Limb (tissue), 2 donors: ENCODE measurements around the gene STAG1.
"Not testable (repeated sequence)": the region's sequence is repeated elsewhere in the genome, so short reads cannot be mapped to it uniquely, and the experiment has no call there.

Source experiments
- DNase-seq, 2 donors: peaks; one replicate each; pipeline ENCODE4 v3.0.0-alpha.2; 2016; ENCODE audit errors: extremely low spot score in 2 of 2

Gene STAG1

DNA sequence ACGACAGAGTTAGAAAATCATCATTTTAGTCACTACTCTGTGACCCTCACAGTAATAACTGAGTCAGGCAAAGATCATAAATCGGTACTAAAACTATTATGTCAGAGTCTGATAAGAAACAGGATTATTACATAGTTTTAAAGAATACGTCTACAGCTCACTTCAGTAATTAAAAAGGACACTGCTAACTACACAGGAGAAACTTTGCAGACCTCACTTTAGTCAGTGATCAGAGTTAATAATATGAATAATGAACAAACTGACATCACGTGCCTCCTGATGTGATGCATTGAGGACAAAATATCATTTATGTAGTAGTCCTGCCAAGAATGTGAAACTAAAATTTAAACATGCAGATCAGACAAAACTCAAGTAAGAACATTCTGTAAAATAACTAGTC is 339.9 kb downstream of the STAG1 start:
- no peak for DNase-seq

DNA sequence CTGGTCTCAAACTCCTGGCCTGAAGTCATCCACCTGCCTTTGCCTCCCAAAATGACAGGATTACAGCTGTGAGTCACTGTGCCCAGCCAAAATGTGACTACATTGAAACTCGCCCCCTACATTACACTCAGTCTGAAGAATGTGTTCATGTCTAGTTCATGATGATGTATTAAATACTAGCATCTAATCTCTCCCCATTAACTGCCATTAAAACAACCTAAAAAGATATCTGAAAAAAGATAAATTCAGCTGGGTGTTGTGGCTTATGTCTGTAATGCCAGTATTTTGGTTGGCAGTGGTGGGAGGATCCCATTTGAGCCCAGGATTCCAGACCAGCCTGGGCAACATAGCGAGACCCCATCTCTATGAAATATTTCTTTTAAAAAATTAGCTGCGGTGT is 342.6 kb downstream of the STAG1 start:
- DNase-seq, result no peak

DNA sequence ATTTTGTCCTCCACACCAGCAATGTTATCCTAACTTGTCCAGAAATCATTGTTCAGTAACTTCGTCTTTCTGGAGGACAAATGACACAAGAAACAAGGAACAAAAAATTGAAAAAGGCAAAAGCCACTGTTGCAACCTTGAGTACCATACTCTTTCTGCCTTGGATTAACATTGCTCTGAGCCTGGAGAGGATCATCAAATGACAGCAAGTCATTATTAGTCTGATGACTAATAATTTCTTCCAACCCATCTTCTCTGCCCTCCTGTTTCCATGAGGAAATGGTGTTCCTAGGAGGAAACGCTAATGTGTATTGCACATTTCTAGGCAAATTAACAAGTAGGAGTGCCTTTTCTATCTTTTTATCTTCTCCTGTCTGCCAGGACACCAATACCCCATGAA is 348.1 kb downstream of the STAG1 start:
- no peak for DNase-seq

DNA sequence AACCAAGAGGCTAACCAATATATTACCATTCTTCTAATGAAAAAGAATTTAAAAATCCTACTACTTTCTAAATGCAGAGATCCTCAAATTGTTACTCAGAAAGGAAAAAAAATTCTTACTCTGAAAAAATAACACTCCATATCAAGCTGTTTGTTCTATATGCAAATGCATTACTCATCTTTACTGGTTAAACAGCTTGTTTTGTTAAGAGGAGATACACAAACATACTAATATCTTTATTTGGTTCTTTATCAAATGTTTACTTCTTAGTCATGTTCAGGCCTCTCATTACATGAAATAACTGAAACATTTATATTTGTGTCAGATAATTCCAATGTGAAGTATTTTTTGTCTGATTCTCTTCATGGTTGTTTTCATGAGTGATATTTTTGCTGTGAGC is 355.3 kb downstream of the STAG1 start:
- DNase-seq, result no peak

DNA sequence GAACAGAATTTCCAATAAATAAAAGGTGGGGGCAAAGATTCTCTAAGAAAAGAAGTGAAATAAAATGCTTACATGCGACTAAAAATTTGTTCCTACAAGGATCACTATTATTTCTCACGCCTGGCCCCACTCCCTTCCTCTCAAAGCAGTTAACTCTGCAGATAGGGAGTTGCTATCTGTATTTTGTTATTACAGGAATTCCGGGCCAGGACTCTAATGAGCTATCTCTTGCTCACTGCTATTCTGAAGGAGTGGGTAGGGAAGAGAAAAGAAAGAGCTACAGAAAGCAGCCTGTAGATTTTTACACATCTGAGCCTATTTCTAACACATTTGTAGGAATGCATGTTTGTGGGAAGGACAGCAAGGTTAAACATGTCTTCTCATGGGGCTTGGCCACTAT is 361.6 kb downstream of the STAG1 start:
- DNase-seq, result no peak

DNA sequence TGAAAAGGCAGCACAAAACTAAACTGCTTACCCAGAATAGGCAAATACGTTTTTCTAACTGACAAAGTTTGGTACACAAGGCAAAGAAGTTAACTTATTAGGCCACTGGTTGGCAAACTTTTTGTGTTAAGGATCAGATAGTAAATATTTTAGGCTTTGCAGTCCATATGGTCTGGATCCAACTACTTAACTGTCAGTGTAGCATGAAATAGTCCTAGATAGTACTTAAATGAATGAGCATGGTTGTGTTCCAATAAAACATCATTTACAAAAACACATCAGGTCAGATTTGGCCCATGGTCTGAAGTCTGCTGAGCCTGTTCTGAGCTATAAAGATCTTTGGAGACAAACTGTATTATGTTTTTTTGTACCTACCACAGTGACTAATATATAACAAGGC is 365.1 kb downstream of the STAG1 start:
- no peak for DNase-seq

DNA sequence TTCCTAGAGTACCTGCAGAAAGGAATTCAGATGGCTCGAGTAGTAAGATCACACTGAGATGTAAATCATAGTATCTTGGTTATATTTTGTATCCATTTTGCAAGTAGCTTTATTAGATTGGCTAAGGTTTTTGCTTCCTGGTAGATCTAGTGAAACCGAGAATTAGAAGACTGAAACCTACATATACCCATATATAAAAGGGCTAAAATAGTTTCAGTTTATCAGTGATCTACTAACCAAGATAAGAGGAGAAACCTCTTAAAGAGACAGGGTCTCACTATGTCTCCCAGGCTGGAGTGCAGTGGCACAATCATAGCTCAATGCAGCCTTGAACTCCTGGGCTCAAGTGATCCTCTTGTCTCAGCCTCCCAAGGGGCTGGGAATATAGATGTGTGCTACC is 366.7 kb downstream of the STAG1 start:
- no peak for DNase-seq

DNA sequence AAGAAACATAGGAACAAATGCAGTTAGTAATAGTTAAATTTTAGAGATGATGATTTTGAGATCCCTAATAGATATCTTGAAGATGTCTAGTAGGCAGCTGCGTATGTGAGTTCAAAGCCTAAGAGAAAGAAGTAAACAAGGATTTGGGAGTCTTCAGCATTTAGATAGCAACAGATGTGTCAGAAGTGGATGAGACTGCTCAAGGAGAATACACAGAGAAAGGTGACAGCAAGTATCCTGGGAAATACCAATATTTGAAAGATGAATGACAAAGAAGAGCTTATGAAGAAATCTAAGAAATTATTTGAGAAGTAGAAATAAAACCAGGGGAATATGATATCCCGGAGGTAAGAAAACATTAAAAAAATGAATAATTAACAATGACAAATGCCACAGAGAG is 371.1 kb downstream of the STAG1 start:
- DNase-seq, result no peak

DNA sequence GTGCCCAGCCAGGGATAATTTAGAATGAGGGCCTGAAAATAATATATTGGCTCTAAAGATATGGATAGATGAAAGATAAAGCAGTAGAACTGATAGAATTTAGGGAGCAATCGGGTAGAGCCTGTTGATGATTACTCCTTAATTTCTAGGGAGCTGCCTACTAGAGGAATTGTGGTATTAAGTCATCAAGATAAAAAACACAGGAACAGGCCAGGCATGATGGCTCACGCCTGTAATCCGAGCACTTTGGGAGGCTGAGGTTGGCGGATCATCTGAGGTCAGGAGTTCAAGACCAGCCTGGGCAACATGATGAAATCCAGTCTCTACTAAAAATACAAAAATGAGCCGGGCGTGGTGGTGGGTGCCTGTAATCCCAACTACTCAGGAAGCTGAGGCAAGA is 371.6 kb downstream of the STAG1 start:
- no peak for DNase-seq

DNA sequence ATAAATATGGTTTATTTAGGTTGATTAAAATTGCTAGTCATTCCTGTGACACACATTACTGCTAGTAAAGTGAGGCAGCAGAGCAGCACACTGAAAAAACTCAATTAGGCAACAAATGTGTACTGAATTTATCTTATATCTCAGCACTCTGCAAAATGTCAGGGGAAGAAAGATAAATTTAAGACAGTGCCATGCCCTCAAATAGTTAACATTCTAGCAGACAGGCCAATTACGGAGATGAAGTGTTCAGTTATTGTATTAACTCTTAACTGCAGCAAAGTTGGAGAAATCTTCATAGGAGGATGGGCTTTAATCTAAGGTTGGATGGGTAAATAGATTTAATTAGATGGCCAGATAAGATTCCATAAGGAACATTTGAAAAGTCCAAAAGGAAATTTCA is 374.2 kb downstream of the STAG1 start:
- DNase-seq, result no peak

DNA sequence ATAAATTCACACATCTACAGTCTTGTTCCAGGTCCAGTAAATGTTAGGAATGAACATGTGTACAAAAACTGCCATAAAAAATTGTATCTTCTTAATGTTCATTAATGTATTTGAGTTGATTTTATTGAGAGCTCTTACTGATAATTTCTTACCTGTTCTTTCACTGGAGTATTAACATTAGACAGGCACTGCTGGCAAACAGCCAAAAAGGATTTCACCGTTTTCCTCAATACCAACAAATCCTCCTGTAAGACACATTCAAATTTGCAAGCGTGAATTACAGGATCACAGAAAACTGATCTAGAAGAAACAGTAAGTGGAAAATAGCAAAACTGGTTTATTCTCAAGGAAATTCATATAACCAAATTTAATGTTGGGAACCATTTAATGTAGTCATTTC is 374.7 kb downstream of the STAG1 start:
- DNase-seq, result no peak

DNA sequence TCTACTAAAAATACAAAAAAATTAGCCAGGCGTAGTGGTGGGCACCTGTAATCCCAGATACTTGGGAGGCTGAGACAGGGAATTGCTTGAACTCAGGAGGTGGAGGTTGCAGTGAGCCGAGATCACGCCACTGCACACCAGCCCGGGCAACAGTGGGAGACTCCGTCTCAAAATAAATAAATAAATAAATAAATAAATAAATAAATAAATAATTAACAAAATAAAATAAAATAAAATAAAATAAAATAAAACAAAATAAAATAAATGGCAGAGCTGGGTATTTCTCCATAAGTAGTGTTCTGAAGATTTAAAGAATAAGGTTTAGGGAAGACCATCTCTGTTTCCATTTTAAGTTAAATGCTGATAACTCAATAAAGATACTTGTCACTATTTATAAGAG is 376.4 kb downstream of the STAG1 start:
- not testable (repeated sequence) for DNase-seq

DNA sequence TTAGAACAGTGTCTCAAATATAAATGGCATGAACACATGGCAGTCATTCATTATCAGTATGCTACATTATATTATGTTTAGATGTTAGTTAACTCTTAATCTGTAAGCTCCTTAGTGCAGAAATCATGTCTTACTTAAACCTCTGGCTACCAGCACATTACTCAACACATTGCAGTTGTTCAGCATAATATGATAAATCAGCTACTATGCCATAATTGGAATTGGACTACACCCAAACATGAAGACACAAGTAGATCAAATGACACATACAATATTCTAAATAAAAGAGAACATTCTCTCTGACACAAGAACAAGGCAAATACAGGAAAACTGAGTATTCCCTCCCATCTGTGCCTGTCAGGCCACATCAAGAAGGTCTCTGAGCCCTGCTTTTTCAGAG is 385.9 kb downstream of the STAG1 start:
- DNase-seq, result no peak

DNA sequence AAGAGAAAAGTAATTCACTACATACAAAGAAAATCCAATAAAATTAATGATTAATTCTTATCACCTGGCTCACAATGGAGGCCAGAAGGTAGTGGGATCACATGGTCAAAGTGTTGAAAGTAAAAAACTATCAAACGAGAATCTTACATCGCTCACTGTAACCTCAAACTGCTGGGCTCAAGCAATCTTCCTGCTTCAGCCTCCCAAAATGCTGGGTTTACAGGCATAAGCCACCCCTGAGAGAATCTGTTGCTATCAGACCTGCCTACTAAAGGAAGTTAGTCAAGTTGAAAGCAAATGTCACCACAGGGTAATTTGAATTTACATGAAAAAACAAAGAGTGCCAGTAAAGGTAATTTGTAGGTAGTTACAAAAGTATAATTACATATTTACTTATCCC is 398.7 kb downstream of the STAG1 start:
- no peak for DNase-seq

DNA sequence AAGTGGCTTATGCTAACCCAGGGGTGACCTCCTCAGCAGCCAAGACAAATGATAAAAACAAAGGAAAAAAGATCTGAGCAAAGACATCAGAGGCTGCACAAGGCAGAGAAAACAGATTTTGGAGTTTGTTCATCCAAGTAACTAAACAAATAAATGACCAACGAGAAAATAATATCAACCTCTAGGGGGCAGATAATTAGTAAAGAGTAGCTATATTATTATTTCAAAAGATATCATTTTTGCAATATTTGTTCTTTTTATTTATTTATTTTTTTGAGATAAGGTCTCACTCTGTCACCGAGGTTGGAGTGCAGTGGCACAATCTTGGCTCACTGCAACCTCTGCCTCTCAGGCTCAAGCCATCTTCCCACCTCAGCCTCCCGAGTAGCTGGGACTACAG is 400.3 kb downstream of the STAG1 start:
- no peak for DNase-seq

DNA sequence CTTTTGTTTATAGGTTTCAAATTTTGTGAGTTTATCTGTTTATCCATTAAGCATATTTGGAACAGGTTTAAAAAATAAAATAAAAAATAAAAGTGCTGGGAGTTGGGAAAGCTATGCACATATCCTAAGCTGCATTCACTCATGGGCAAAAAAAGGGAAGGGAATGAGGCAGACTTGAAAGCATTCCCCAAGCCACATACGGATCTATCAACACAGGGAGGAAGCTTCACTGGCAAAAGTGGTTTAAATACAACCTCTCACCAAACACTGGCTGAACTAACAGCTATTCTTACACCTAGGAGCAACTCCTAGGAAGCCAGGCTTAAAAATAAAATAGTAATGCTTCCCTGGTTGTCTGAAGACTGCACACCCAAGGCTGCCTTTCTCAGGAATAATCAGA is 400.8 kb downstream of the STAG1 start:
- no peak for DNase-seq

DNA sequence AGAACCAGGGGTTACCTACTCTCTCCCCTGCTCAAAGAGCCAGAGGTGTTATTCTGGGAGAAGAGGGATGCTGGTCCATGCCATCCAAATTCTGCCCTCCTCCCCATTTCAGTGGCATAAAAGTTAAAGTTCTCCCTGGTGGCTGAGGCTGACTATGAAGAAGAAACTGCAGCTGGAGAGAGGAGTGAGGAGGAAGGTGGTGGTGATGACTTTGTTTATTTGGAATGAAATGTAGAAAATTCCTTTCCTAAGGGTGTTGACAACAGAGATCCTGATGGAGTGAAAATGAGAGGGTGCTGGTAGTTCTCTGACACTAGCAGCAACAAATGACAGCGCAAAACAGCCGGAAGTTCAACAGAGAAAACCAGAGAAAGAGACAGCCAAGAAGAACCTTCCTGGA is 401.6 kb downstream of the STAG1 start:
- DNase-seq, result no peak

DNA sequence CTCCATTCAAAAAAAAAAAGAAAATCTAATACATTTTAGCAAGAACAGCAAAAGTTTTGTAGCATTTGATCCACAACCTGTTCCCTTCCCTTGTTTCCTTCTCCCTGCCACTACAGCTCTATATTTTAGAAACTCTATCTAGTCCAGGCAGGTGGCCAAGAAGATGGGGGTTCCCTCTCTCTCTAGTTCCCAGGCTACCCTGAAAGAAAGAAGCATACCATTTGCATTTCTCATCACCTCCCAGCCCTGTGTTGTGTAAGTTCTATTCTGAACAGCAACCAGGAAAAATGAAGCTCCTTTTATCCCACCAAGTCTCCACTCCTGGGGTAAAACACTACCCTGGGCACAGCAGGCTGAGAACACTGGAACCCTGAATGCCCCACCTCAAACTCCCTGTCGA is 402.0 kb downstream of the STAG1 start:
- DNase-seq, result peak in 1 of 2 donors; percentile 10

DNA sequence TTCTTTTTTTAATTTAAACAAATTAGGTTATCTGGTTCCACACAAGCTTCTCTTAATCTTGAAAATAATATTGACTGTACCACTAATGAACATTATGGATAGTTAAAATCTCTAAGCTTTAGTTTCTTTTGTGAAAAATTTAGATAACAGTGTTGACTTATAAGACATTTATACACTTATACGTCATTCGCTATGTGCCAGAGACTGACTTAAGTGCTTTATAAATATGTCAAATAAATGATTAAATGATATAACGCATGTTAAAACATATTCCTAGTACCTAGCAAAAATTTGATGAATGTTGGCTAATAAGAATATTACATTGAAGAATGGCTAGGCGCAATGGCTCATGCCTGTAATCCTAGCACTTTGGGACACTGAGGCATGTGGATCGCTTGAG is 405.7 kb downstream of the STAG1 start:
- no peak for DNase-seq

DNA sequence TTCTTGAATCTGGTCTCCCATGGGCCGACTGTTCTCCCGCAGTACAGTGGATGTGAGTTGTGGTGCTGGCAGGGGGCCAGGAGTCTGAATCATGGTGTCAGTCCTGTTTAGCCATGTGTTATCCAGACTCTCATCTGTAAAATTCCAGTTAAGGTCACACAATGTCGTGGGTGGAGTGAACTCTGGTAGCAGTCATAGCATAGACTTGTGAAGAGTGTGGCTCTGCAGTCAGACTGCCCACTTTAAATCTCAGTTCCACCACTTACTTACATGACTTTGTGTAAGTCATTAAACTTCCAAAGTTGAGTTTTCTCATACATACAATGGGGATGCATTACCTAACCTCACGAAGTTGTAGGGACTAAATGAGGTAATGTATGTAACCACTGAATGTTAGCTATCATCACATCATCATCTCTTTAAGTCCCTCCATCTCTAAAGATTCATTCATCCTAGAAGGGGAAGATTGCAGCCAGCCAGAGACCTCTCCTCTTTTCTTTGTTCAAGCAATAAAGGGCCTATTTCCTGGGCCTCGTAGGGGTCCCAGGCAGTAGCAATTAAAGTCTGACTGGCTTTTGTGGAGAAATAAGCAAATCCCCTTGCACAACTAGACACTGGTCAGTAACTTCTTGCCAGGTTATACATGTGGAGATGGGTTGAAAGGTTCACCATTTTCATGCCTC is 408.2 kb downstream of the STAG1 start:
- peak; percentile 15 to 38 for DNase-seq

DNA sequence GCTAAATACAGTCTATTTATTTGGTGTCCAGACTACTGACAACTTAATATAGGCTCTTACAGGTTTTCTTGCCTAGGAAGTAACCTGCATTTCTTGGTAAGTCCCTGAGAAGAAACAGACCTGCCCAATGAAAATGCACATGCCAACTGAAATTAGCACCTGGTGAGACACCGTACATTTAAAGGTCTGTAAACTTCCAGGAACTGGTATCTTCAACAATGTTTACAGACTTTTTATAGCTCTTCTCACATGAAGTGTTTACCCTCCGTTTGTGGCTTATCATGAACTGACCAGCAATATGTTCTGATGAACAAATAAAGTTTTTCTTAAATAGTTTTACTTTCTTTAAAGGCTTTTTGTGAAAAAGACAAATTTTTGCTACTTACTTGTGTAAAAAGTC is 408.7 kb downstream of the STAG1 start:
- no peak for DNase-seq

DNA sequence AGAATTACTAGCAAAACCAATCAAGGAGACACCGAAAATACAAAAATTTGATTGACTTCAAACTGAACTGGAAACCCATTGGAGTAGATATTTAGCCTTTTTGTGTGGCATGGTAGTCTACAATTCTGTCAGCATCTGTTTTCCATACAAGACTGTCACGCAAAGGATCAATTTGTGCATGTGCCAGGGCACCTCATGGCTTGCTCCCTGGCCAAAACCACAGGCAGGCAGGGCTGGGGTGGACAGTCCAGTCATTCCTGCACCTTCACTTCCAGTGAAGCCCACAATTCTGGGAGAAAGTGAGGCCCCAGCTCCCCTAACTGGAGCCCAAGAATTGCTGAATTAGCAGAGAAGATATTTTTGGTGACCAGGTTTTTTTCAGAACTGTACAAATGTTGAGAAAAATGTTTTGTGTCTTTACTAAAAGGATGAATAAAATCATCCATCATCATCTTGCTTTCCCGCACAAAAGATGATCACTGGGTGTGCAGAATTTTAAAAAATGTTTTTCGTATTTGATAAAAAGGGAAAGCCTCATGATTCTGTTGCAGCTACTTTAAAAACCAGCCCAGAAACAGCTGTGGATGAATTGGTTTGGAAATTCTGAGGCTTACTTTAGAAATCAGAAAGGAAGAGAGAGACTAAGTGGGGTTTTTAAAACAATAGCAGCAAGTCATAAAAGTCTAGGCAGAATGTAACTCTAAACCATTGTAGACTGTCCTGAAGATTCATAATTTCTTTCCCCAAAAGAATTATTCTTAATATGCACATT is 415.7 kb downstream of the STAG1 start:
- no peak for DNase-seq

DNA sequence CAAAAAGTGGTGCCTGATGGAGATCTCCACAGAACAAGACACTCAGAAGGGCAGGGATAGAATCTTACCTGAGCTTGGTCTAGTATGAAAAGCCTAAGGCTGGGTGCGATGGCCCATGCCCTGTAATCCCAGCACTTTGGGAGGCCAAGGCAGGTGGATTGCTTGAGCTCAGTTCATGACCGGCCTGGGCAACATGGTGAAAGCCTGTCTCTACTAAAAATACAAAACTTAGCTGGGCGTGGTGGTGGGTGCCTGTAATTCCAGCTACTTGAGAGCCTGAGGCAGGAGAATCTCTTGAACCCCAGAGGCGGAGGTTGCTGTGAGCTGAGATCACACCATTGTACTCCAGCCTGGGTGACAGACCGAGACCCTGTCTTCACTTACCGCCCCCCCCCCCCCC is 417.5 kb downstream of the STAG1 start:
- not testable (repeated sequence) for DNase-seq
